Dendritic cell treated with granulocyte-macrophage colony-stimulating factor and Interleukin-4, amounts not matched to agents 40 ng/mL and 50 ng/mL, for 4 days (primary cell): ENCODE data around the gene SYNPO2L.

Experiments
- H3K27ac Mint-ChIP-seq: one replicate; pipeline ENCODE4 v1.8.0; 2022; ENCODE audit warnings: mild to moderate bottlenecking, mixed read lengths
- H3K27me3 Mint-ChIP-seq: one replicate; pipeline ENCODE4 v1.8.0; 2022; ENCODE audit warnings: mild to moderate bottlenecking, mixed read lengths
- H3K36me3 Mint-ChIP-seq: one replicate; pipeline ENCODE4 v1.8.0; 2022; ENCODE audit warnings: low read depth, mixed read lengths
- H3K4me1 Mint-ChIP-seq: one replicate; pipeline ENCODE4 v1.8.0; 2022; ENCODE audit warnings: low read depth, mixed read lengths
- H3K4me3 Mint-ChIP-seq: one replicate; pipeline ENCODE4 v1.8.0; 2022; ENCODE audit warnings: mild to moderate bottlenecking, moderate library complexity, mixed read lengths
- H3K9me3 Mint-ChIP-seq: one replicate; pipeline ENCODE4 v1.8.0; 2022; ENCODE audit warnings: mixed read lengths
- intact Hi-C: fragments of 100-400 bp; cut with micrococcal nuclease; formaldehyde crosslinking; loops from one replicate; pipeline ENCODE4 v1.15.0; 2022

Gene SYNPO2L

GRCh38 chr10:73644015-73644743 lies 11.7 kb downstream of the SYNPO2L start:
- no peak overlapping the region for H3K27ac Mint-ChIP-seq
- peaks cover 44% of the 10 kb centered on the region for H3K4me1 Mint-ChIP-seq
- no peaks in the 10 kb centered on the region for H3K36me3 Mint-ChIP-seq
- intact Hi-C loops = loop anchor here (1.0 kb wide), 1 partner anchor 115 kb away; no protein-coding TSS in a partner anchor
- H3K4me3 Mint-ChIP-seq = no peak overlapping the region
- no peaks in the 10 kb centered on the region for H3K9me3 Mint-ChIP-seq
- peaks cover 23% of the 10 kb centered on the region for H3K27me3 Mint-ChIP-seq

- Mint-ChIP-seq H3K27ac (no peak overlapping the region), H3K36me3 (no peaks in the 10 kb centered on the region), H3K9me3 (no peaks in the 10 kb centered on the region), H3K4me1 (peaks cover 43% of the 10 kb centered on the region), H3K27me3 (peaks cover 19% of the 10 kb centered on the region), H3K4me3 (no peak overlapping the region)
- intact Hi-C loops = no loop called here
Observed at GRCh38 chr10:73643362-73643761, 12.5 kb downstream of the SYNPO2L start.

GRCh38 chr10:73641328-73642060 lies 14.3 kb downstream of the SYNPO2L start, which contains the start of gene MYOZ1:
TSS of gene MYOZ1 (minus strand) at chr10:73641474. CDS start at chr10:73640017, 1,457 bp downstream.
- H3K9me3 Mint-ChIP-seq = no peaks in the 10 kb centered on the region
- no peak within 1 kb of the TSS for H3K4me3 Mint-ChIP-seq
- H3K36me3 Mint-ChIP-seq = no peaks in the 10 kb centered on the region
- H3K27me3 Mint-ChIP-seq = peaks cover 6% of the 10 kb centered on the region
- peaks cover 29% of the 10 kb centered on the region for H3K4me1 Mint-ChIP-seq
- intact Hi-C loops = no loop called here
- peak within 1 kb of the TSS; percentile 14 for H3K27ac Mint-ChIP-seq

- H3K9me3 Mint-ChIP-seq = no peaks in the 10 kb centered on the region
- no peak overlapping the region for H3K4me3 Mint-ChIP-seq
- no peak overlapping the region for H3K27ac Mint-ChIP-seq
- H3K27me3 Mint-ChIP-seq = peaks cover 8% of the 10 kb centered on the region
- peaks cover 12% of the 10 kb centered on the region for H3K4me1 Mint-ChIP-seq
- intact Hi-C loops = no loop called here
- no peaks in the 10 kb centered on the region for H3K36me3 Mint-ChIP-seq
Observed at GRCh38 chr10:73639286-73639685, 16.5 kb downstream of the SYNPO2L start.

GRCh38 chr10:73635781-73636180 lies 20.0 kb downstream of the SYNPO2L start:
- Mint-ChIP-seq H3K27me3 (peaks cover 3% of the 10 kb centered on the region), H3K36me3 (no peaks in the 10 kb centered on the region), H3K4me1 (no peaks in the 10 kb centered on the region), H3K27ac (peak overlapping the region; percentile 5), H3K4me3 (no peak overlapping the region), H3K9me3 (no peaks in the 10 kb centered on the region)
- intact Hi-C loops = no loop called here

- Mint-ChIP-seq H3K4me1 (no peaks in the 10 kb centered on the region), H3K27ac (no peak overlapping the region), H3K27me3 (peaks cover 3% of the 10 kb centered on the region), H3K4me3 (no peak overlapping the region), H3K36me3 (no peaks in the 10 kb centered on the region), H3K9me3 (no peaks in the 10 kb centered on the region)
- intact Hi-C loops = no loop called here
Observed at GRCh38 chr10:73634421-73634820, 21.4 kb downstream of the SYNPO2L start.

- Mint-ChIP-seq H3K27me3 (no peaks in the 10 kb centered on the region), H3K36me3 (peaks cover 13% of the 10 kb centered on the region), H3K27ac (no peak overlapping the region), H3K4me3 (no peak overlapping the region), H3K4me1 (peaks cover 21% of the 10 kb centered on the region), H3K9me3 (no peaks in the 10 kb centered on the region)
- intact Hi-C loops = loop anchor here (10.0 kb wide), 1 partner anchor 404 kb away; no protein-coding TSS in a partner anchor
Observed at GRCh38 chr10:73629165-73629564, 26.7 kb downstream of the SYNPO2L start.

- no peak overlapping the region for H3K27ac Mint-ChIP-seq
Observed at GRCh38 chr10:73628405-73628804, 27.4 kb downstream of the SYNPO2L start.

GRCh38 chr10:73627300-73627699 lies 28.5 kb downstream of the SYNPO2L start:
- Mint-ChIP-seq H3K9me3 (no peaks in the 10 kb centered on the region), H3K27ac (no peak overlapping the region), H3K27me3 (no peaks in the 10 kb centered on the region), H3K36me3 (peaks cover 13% of the 10 kb centered on the region), H3K4me1 (peaks cover 21% of the 10 kb centered on the region), H3K4me3 (no peak overlapping the region)
- intact Hi-C loops = loop anchor here (10.0 kb wide), 1 partner anchor 402 kb away; no protein-coding TSS in a partner anchor

More at GRCh38 chr10:73628405-73628804, 27.4 kb downstream of the SYNPO2L start:
- intact Hi-C loops = loop anchor here (10.0 kb wide), 1 partner anchor 404 kb away; no protein-coding TSS in a partner anchor
- Mint-ChIP-seq H3K27me3 (no peaks in the 10 kb centered on the region), H3K9me3 (no peaks in the 10 kb centered on the region), H3K4me3 (no peak overlapping the region), H3K4me1 (peaks cover 21% of the 10 kb centered on the region), H3K36me3 (peaks cover 13% of the 10 kb centered on the region)

- H3K9me3 Mint-ChIP-seq = no peaks in the 10 kb centered on the region
- H3K4me1 Mint-ChIP-seq = peaks cover 21% of the 10 kb centered on the region
- H3K4me3 Mint-ChIP-seq = peak overlapping the region; percentile 98
- H3K27me3 Mint-ChIP-seq = no peaks in the 10 kb centered on the region
- intact Hi-C loops = loop anchor here (10.0 kb wide), 1 partner anchor 401 kb away; no protein-coding TSS in a partner anchor
- peak overlapping the region; percentile 97 for H3K27ac Mint-ChIP-seq
- H3K36me3 Mint-ChIP-seq = peaks cover 13% of the 10 kb centered on the region
Observed at GRCh38 chr10:73625884-73626752, 29.7 kb downstream of the SYNPO2L start.

GRCh38 chr10:73625004-73625883 lies 30.6 kb downstream of the SYNPO2L start:
- Mint-ChIP-seq H3K27ac (peak overlapping the region; percentile 97), H3K4me3 (peak overlapping the region; percentile 98), H3K27me3 (no peaks in the 10 kb centered on the region), H3K9me3 (no peaks in the 10 kb centered on the region), H3K4me1 (peaks cover 21% of the 10 kb centered on the region), H3K36me3 (peaks cover 13% of the 10 kb centered on the region)
- intact Hi-C loops = loop anchor here (10.0 kb wide), 1 partner anchor 400 kb away; no protein-coding TSS in a partner anchor

GRCh38 chr10:73623056-73623455 lies 32.8 kb downstream of the SYNPO2L start:
- H3K27me3 Mint-ChIP-seq = no peaks in the 10 kb centered on the region
- H3K27ac Mint-ChIP-seq = no peak overlapping the region
- H3K4me3 Mint-ChIP-seq = no peak overlapping the region
- no peaks in the 10 kb centered on the region for H3K9me3 Mint-ChIP-seq
- intact Hi-C loops = loop anchor here (10.0 kb wide), 1 partner anchor 398 kb away; no protein-coding TSS in a partner anchor
- peaks cover 21% of the 10 kb centered on the region for H3K4me1 Mint-ChIP-seq
- peaks cover 13% of the 10 kb centered on the region for H3K36me3 Mint-ChIP-seq
